Right renal pelvis (tissue), 4 donors: ENCODE data around the gene PET117. TPM values are rescaled to one million over a fixed set of nuclear protein-coding genes. Genes with fewer than 3 reads are reported as not detected.
A peak's percentile ranks its signal among the peaks of the same experiment; 100 is the strongest.
"Not testable (repeated sequence)": the region's sequence is repeated elsewhere in the genome, so short reads cannot be mapped to it uniquely, and the experiment has no call there.

Experiments used
- DNase-seq, 4 donors: peaks; one replicate each; pipeline ENCODE4 v3.0.0-alpha.2; 2013; ENCODE audit warnings: low read depth in 4 of 4, low spot score in 3 of 4, missing footprints in 1 of 4
- polyA plus RNA-seq, 4 donors: library from polyadenylated mRNA; unstranded; fragments of 120-200 nt; gene quantifications; one replicate each; pipeline ENCODE4 v1.2.1, GENCODE V29; 2013; ENCODE audit not compliant: insufficient read length in 4 of 4

Gene PET117, protein sequence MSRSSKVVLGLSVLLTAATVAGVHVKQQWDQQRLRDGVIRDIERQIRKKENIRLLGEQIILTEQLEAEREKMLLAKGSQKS
- 10 to 100 TPM; 16.6 to 22.4 (median 18.1) TPM for polyA plus RNA-seq

DNA sequence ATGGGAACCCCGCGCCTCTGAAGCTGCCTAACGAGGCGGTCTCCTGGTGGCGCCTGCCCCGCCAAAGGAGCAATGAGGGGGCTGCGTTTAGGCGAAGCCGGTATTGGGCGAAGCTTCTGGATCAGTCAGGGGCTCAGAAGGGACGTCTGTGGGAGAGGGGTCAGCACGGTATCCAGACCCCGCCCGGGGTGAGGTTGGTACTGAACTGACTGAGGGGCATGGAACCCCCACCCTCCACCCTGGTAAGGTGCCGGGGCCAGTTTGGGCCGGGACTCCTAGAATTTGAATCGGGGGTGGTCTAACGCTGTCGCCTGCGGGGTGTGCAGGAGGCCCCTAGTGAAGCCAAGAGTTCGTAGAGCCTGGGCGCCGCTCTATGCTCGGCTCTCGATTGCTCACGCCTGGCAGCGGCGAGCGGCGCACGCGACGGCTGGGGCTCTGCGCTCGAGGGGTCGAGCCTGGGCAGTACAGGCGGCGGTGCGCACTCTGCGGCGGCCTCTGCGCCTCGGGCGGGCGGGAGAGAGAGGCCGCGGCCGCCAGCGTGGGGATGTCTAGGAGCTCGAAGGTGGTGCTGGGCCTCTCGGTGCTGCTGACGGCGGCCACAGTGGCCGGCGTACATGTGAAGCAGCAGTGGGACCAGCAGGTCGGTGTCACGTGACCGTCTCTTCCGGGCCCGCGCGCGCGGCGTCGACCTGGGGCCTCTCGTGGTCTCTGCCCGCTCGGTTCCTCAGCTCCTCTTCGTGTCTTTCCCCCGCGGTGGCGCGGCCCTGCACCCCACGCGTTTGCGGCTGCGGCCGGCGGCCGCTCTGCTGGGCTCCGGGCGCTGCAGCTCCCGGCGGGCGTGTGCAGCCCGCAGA is at the start of gene PET117, which contains the start of gene KAT14:
PET117 (plus strand) TSS at position 452 of the 854 bp plus-strand sequence; CDS start at position 545, 93 bp downstream.
KAT14 (plus strand) TSS at position 452 of the 854 bp plus-strand sequence. CDS start 4,798 bp downstream, outside the sequence.
- peak; percentile 88 to 96 (median 92) for DNase-seq

DNA sequence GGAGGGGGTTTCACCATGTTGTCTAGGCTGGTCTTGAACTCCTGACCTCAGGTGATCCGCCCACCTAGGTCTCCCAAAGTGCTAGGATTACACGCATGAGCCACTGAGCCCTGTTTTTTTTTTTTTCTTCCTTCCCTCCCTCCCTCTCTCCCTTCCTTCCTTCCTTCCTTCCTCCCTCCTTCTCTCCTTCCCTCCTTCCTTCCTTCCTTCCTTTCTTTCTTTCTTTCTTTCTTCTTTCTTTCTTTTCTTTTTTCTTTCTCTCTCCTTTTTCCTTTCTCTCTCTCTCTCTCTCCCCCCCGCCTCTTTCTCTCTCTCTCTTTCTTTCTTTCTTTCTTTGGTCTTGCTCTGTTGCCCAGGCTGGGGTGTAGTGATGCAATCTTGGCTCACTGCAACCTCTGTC is 49.4 kb upstream of the PET117 start:
- not testable (repeated sequence) for DNase-seq

DNA sequence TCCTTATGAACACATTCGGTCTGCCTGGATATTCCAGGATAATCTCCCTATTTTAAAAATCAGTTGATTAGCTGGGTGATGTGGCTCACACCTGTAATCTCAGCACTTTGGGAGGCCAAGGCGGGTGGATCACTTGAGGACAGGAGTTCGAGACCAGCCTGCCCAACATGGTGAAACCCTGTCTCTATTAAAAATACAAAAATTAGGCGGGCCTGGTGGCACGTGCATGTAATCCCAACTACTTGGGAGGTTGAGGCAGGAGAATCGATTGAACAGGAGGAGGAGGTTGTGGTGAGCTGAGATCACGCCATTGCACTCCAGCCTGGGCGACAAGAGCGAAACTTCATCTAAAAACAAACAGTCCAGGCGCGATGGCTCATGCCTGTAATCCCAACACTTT is 48.8 kb upstream of the PET117 start:
- DNase-seq: not testable (repeated sequence)

DNA sequence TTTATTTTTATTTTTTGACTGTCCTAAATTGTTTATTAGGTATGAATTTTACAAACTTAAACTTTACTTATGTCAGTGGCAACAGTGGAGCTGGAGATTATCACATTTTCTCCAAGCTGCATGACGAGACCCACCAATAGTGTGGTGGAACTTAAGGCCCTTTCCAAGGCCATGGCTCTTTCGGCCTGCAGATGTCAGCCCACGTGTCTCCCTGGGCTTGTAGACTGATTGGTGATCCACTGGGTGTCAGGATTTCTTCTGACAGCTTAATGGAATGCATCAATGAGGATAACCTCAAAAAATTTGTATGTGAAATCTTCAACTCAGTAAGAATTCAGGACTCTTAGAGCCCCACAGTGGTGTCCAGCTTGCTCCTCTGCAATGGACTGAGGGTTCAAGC is 47.6 kb upstream of the PET117 start:
- DNase-seq: no peak

DNA sequence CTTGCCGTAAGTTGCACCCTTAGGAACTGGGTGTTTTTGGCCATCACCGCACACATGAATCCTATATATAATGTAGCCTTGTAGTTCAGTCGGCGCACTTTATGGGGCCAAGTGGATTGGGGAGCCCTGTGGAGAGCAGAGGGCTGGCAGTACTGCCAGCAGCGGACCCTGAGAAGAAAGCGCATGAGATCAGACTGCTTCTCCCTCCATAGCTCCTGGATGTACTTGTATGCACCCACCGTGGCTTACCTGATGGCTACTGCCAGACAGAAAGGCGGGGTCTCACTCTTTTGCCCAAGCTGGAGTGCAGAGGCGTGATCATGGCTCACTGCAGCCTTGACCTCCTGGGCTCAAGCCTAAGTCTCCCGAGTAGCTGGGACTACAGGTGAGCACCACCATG is 47.2 kb upstream of the PET117 start:
- no peak for DNase-seq

DNA sequence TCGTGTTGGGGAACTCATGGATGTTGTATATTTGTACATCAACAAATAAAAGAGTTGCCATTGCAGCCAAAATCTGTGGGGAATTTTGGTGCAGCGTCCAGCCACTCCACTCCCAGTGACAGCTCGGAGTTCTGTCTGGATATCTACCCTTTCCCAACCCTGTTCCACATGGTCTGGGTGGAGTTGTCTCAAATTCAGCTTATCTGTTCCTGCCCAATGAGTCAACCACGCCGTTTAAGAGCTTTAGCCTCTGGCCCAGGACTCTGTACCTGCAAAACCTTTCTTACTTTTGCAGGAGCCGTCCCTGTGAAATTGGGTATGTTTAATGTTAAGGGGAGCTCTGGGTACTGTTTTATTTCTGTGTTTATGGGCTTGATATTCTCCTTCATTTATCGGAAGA is 46.0 kb upstream of the PET117 start:
- DNase-seq: no peak

DNA sequence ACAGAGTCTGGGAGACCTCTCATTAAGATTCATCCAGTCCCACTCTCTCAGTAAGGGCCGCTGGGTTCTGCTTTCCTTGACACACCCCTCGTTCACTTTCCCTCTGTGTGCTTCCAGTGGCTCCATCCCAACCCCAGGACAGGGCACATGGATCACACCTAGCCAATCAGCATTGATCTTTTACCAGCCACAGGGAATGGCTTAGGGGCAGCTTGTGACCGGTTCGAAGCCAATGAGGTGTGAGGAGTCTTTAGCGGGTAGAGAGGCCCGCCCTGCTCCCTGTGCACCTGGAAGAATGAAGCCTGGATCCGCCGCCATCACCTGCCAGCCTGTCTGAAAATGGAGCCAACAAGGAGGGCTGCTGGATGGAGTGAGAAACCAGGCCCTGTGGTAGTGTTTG is 44.8 kb upstream of the PET117 start:
- no peak for DNase-seq

DNA sequence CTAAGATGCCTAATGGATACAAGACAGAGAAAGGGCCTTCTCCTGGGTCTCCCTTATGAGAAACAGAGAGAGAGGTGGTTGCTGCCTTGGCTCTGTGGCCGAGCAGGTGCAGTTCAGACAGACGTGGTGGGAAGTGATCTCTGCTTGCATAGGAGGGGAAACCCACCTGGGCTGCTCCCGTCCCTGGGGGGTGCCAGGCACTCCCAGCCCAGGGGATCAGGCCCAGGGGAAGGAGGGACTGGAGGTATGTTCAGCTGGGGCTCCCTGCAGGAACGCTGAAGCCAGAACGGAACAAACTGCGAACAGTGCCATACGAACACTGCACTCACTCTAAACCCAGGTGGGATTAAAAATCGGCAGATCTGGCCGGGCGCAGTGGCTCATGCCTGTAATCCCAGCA is 44.3 kb upstream of the PET117 start:
- DNase-seq: no peak

DNA sequence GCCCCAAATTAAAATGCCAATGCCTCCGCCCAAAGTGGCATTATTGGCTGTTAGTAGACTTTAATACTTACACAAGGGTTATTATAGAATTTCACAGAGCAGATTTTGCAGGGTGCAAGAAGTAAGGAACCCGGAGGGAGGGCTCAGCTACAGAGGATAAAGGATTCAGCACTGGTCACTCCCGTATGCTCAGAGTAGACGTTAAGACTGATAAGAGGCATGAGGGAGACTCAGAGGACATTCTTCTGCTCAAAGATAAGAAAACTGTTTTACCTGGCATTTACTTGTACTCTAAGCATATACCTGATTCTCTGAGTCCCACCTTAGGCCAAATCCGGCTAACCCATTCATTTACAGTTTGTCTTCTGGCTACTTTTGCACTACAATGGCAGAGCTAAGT is 43.5 kb upstream of the PET117 start:
- no peak for DNase-seq

DNA sequence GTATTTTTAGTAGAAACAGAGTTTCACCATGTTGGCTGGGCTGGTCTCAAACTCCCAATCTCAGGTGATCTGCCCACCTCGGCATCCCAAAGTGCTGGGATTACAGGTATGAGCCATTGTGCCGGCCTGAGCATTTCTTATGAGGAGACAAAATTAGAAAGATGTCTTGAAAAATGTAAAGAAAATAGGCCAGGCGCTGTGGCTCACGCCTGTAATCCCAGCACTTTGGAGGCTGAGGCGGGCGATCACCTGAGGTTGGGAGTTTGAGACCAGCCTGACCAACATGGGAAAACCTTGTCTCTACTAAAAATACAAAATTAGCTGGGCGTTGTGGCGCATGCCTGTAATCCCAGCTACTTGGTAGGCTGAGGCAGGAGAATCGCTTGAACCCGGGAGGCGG is 37.1 kb upstream of the PET117 start:
- not testable (repeated sequence) for DNase-seq

DNA sequence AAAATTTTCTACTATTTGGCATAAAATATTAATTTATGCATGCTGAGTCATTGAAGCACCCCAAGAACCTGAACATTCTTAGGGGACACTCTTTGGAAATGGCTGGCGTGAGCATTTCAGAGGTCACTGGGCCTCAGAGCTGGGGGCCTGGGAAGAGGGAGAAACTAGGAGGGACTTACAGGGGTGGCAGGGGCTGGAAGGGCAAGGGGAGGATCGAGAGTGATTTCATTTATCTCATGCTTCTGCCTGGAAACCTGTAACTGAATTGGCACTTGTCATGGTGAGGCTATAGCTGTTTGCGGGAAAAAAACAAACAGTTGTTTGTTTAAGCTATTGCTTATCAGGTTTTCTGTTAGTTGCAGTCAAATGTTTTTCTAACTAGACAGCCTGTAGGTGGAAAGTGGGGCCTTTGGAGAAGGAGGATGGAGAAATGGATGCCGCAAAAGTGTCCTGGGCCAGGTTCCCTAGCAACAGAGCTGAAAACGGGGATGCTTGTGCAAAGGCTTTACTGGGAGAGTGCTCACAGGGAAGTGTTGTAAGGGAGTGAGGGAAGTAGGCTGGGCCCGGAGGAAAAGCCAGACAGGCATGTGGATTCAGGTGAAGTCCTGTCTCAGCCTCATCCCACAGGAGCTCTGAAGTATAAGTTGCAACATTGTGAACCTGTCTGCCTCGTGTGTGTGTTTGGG is 36.4 kb upstream of the PET117 start:
- no peak for DNase-seq

DNA sequence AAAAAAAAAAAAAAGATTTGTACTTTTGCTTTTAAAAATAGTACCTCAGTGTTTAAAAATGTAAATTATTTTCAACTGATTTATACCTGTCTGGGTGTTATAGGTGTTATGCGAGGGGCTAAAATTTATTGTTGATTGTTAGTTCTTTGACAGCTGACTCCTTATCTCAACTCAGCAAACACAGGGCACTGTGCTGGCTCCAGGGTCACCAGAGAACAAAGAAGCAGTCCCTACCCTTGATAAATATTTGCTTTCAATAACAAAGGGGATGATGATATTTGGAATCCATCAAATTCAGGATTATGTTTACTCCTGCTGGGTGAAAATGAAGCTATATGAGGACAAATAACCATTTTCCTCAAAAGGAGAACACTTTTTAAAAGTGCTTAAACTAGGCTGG is 34.2 kb upstream of the PET117 start:
- no peak for DNase-seq

DNA sequence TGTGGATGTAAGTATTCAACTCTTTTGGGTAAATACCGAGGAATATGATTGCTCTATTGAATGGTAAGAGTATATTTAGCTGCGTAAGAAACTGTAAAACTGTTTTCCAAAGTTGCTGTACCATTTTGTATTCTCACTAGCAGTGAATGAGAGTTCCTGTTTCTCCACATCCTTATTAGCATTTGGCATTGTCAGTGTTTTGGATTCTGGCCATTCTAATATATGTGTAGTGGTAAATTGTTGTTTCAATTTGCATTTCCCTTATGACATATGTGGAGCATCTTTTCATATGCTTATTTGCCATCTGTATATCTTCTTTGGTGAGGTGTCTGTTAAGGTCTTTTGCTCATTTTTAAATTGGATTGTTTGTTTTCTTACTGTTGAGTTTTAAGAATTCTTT is 29.3 kb upstream of the PET117 start:
- DNase-seq: no peak

DNA sequence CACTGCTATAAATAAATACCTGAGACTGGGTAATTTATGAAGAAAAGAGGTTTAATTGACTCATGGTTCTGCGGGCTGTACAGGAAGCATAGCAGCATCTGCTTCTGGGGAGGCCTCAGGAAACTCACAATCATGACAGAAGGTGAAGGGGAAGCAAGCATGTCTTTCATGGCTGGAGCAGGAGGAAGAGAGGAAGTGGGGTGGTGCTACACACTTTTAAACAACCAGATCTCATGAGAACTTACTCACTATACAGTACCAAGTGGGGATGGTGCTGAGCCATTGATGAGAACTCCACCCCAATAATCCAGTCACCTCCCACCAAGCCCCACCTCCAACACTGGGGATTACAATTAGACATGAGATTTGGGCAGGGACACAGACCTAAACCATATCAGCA is 9.1 kb upstream of the PET117 start:
- DNase-seq: not testable (repeated sequence)

DNA sequence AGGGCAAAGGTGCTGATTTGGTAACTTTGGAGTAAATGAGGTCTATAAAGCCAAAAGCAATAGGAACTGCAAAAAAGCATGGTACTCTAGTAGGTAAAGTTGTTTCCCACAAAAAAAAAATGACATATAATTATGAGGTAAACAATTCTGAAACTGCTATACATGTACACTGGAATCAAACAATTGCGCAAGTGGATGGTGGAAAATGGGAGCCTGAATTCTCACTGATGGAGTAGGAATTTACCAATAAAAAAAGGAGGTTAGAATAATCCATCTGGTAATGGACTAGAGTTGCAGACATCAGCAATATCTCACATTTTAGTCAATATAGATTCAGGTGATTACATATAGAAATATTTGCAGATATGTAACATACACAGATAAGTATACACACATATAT is 5.0 kb upstream of the PET117 start:
- no peak for DNase-seq

DNA sequence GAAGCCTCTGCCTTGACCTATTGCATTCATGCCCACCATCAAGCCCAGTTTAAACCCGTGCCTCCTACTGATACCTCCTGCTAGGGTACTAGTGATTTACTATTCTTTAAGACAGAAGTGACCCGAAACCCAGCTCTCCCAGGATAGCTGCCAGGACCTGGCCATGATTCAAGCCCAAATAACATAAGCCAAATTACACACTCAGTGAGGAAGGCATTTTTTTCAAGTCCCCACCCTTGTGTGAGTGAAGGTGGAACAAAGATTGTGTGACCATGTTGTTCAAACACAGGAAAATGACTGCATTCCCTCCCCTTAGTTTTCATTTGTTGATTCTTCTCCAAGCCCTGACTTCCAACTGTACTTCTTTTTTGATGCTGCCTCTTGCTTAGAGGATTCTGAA is 3.7 kb upstream of the PET117 start:
- no peak for DNase-seq

DNA sequence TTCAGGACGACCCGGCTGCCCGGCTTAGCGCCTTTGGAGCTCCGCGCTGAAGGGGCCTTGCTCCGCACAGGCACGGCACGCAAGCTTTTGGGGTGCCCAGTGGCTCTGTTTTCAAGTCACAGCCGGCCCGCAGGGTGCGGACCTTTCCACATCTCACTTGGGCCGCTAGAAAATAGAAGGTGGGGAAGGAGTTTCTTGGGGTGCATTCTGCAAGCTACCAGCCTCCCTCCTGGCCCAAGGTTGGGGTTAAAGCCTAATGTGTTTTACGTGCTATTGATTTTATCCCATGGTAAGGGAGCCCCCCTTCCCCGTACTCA is 561 bp downstream of the PET117 start:
- no peak for DNase-seq

DNA sequence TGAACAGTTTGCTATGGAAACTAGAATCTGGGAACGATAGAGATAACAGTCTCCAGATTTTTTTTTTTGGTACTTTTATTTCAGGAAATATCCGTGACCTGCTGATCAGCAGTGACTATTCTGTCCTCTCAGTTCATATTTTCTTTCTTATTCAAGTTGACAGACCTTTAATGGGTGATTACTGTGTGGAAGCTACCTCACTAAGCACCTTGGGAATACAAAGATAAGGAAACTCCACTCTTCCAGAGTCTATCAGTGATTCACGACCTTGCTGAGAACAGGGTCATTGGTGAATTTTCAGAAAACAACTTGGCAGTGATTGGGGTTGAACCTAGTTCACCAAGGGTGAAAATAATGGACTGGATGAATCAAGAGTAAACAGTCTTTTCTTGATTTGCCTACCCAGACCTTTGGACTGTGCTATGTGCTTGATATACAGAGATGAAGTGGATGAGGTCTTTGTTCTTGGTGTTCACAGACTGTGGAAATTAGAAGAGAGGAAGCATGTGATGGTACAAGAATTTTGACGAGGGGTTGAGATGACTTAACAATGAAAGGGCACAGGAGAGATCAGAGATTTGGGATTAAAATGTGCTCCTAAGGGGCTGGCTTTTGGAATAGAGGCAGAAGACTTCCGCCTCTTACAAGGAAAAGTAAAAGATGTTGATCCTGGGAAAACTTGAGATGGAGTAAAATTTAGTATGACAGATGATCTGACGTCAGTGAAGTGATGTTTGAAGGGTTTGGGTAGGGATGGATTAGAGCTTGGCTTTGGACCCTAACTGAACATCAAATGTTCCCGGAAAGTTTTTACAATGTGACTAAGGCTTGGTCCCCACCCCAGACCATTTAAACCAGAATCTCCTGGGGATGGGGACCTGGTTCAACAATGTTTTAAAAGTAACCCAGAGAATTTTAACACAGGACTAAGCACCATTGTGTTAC is 1.2 kb downstream of the PET117 start:
- no peak for DNase-seq

DNA sequence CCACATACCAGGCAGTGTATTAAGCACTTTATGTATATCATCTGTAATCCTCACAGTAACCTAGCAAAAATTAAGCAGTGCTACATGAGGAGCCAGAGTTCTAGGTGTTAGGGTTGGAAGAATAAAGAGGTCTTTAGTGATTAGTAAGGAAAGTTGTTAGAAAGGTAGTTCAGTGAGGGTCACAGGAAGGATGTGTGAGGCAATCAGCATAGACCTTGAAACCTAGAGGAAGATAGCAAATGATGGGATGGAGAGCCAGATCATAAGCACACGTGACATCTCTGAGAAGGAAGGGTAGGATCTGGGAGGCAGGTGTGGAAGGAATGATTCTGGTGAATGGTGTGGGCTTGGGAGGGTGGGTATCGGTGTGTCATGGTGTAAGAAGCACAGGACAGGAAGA is 2.2 kb downstream of the PET117 start:
- no peak for DNase-seq

DNA sequence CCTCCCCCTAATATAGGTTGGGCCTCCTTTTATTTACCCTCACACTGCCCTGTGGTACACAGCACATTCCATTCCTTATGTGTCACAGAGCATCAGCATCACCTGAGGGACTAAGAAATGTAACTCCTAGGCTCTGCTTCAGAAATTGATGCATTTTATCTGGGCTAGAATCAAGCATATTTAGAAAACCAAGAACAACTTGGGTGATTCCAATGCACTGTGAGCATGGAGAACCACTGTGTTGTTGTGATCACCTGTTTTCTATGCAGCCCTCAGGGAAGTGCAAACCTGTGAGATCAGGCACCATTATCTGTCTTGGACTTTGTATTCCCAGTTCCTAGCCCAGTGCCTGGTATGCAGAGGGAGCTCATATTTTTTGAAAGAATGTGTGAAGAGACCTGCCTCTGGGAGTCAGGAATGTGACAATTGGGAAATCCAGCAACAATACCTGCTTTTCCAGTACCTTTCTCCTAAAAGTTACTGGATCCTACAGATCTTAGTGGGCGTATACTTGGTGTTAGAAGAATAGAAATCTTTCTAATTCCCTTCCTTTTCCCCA is 7.0 kb downstream of the PET117 start:
- no peak for DNase-seq
